Breast epithelium (tissue), 3 donors: ENCODE measurements around the gene GPR17.

Source experiments
- CTCF ChIP-seq, 3 donors: fragments of 450-650 bp; IDR thresholded peaks; one replicate each; pipeline ENCODE4 v1.5.1; 2016 to 2017; ENCODE audit warnings: antibody characterized with exemption in 3 of 3, mild to moderate bottlenecking in 3 of 3, moderate library complexity in 3 of 3
- POLR2A ChIP-seq: fragments of 450-650 bp; IDR thresholded peaks from one replicate; pipeline ENCODE4 v1.6.1; 2016; ENCODE audit warnings: antibody characterized with exemption, mild to moderate bottlenecking, moderate library complexity
- POLR2AphosphoS5 ChIP-seq, 3 donors: sonication (generic); formaldehyde crosslinking; IDR thresholded peaks; one replicate each; pipeline ENCODE4 v1.6.1; 2017; ENCODE audit warnings: antibody characterized with exemption in 3 of 3

GRCh38 chr2:127658146-127658545 lies 12.2 kb downstream of the GPR17 start:
- no peak for TF ChIP-seq POLR2A
- no peak for TF ChIP-seq CTCF (IDR thresholded peaks at IDR 0.05)
- no peak for TF ChIP-seq POLR2AphosphoS5 (IDR thresholded peaks at IDR 0.05)
